Measurements from ENCODE around the gene TOX2. TPM values are rescaled to one million over a fixed set of nuclear protein-coding genes. Genes with fewer than 3 reads are reported as not detected.

Gene TOX2
- total and polyA plus RNA-seq, 2 of the 8 experiments (the other 6 are each of a cell fraction or from before 2014, with no cell fraction given) = 1.8 to 3.4 TPM

GRCh38 chr20:43938017-43938655 is 23.5 kb downstream of the TOX2 start:
- Histone ChIP-seq H2AK5ac (ENCODE audit: low read depth, low read length) (no peak overlapping the region), H2BK20ac (ENCODE audit: low read length) (no peak overlapping the region), H3K4ac (replicated peaks; ENCODE audit: insufficient read length, low read depth, low read length) (no peak overlapping the region), H2BK120ac (replicated peaks; ENCODE audit: low read depth, low read length) (no peak overlapping the region), H3K9me3 (ENCODE audit: insufficient read depth in 2 of 2, low read depth in 1 of 2, low read length in 1 of 2) (no peaks in the 10 kb centered on the region), H3K79me1 (ENCODE audit: low read depth, low read length) (no peaks in the 10 kb centered on the region), H3K4me3 (ENCODE audit: extremely low read depth in 1 of 4, insufficient read depth in 2 of 4, low read depth in 3 of 4, low read length in 4 of 4) (no peak overlapping the region), H3K27ac (ENCODE audit: low read depth, low read length) (no peak overlapping the region), H3K18ac (ENCODE audit: extremely low read depth, low read length) (no peak overlapping the region), H2BK15ac (ENCODE audit: low read length) (no peak overlapping the region), H3K56ac (replicated peaks; ENCODE audit: insufficient read length, low read depth, low read length) (no peak overlapping the region), H3K9ac (replicated peaks in 1 of 4; ENCODE audit: extremely low read depth in 1 of 4, low read depth in 3 of 4, low read length in 3 of 4) (no peak overlapping the region), H2AFZ (ENCODE audit: low read length) (no peak overlapping the region), H4K5ac (ENCODE audit: insufficient read length, low read depth, low read length) (no peak overlapping the region), H4K91ac (replicated peaks; ENCODE audit: insufficient read length, low read length) (no peak overlapping the region), H4K8ac (ENCODE audit: extremely low read depth, insufficient read depth, low read length) (no peak overlapping the region), H4K20me1 (replicated peaks in 1 of 2; ENCODE audit: control insufficient read depth in 1 of 2, insufficient read depth in 2 of 2, low read length in 2 of 2) (no peaks in the 10 kb centered on the region), H3K27me3 (replicated peaks in 1 of 4; ENCODE audit: control insufficient read depth in 3 of 4, extremely low read depth in 1 of 4, insufficient read depth in 3 of 4, low read length in 3 of 4) (no peaks in the 10 kb centered on the region; a peak in 1 of 7 replicates), H2BK5ac (ENCODE audit: low read depth, low read length) (no peak overlapping the region), H3K23ac (ENCODE audit: insufficient read length) (no peak overlapping the region), H3K23me2 (ENCODE audit: low read depth, low read length) (peaks cover 1% of the 10 kb centered on the region; the same call in 1 of the 2 replicates), H2BK12ac (ENCODE audit: low read depth, low read length) (no peak overlapping the region), H3K14ac (ENCODE audit: insufficient read length) (no peak overlapping the region), H3K36me3 (ENCODE audit: control insufficient read depth in 2 of 4, insufficient read depth in 4 of 4, low read length in 3 of 4) (no peaks in the 10 kb centered on the region), H3K79me2 (ENCODE audit: control insufficient read depth in 1 of 2, insufficient read depth in 2 of 2, low read length in 2 of 2) (no peaks in the 10 kb centered on the region), H3K4me1 (replicated peaks in 1 of 4; ENCODE audit: control insufficient read depth in 3 of 4, insufficient read depth in 4 of 4, low read length in 3 of 4) (peaks cover 0 to 2% (median 0%) of the 10 kb centered on the region in 4 experiments; a peak in 4 of 7 replicates), H3K4me2 (ENCODE audit: insufficient read depth in 1 of 2, low read depth in 2 of 2, low read length in 2 of 2) (no peak overlapping the region)
- ChIA-PET POLR2A (ENCODE audit: partially characterized antibody) (no interaction called here), CTCF (ENCODE audit: partially characterized antibody) (interaction anchor here (0.6 to 2.0 kb wide), 4 partner anchors 9 to 374 kb away, joined by 3 to 6 read pairs (median 4); no protein-coding TSS in a partner anchor)
- FAIRE-seq = no peak
- DNase-seq (ENCODE audit: low read depth in 1 of 2, low spot score in 2 of 2) = no peak
- 90% methylated on average over 12 of the region's 12 CpGs; no CpG with 5 or more reads in 1 of the 2 experiments for WGBS, 2 experiments (ENCODE audit: extremely low coverage in 1 of 2, insufficient coverage in 1 of 2, insufficient read length in 1 of 2, insufficient replicate concordance in 2 of 2, low coverage in 1 of 2, low lambda C conversion rate in 2 of 2, missing lambda C conversion rate in 1 of 2)
- TF ChIP-seq ATF2 (IDR thresholded peaks at IDR 0.05; ENCODE audit: low read length) (no peak), CREB1 (IDR thresholded peaks at IDR 0.05) (no peak), E2F6 (IDR thresholded peaks at IDR 0.05) (no peak), SP2 (IDR thresholded peaks at IDR 0.05; ENCODE audit: low read length) (no peak), JUND (IDR thresholded peaks at IDR 0.05; ENCODE audit: low read length) (no peak), SUZ12 (IDR thresholded peaks at IDR 0.05; ENCODE audit: low read length) (no peak), JUN (IDR thresholded peaks at IDR 0.05; ENCODE audit: low read depth, low read length) (no peak), TEAD4 (IDR thresholded peaks at IDR 0.05; ENCODE audit: low read depth, low read length) (no peak), NANOG (IDR thresholded peaks at IDR 0.05; ENCODE audit: insufficient read depth, low read depth, low read length, poor library complexity, severe bottlenecking) (no peak)

Measured in H1 (cell line).